HepG2 (cell line): ENCODE results near the gene CYTH1. TPM values are rescaled to one million over a fixed set of nuclear protein-coding genes. Genes with fewer than 3 reads are reported as not detected.

ENCODE experiments used
- ATAC-seq: fragments of 200-7000 bp; cut with Tn5 transposase; 3 replicates; pipeline ENCODE4 v1.9.1; 2020; ENCODE audit warnings: mild to moderate bottlenecking, moderate library complexity
- BruUV-seq: library from RNA; stranded (reverse); fragments of 400-500 nt; replicated peaks from 2 replicates; lab custom pipeline; 2021; lab: Mats Ljungman, UMichigan
- CTCF ChIA-PET: fragments of 300-600 bp; formaldehyde crosslinking; extraction: SDS; loops from one replicate; lab custom pipeline; 2021; ENCODE audit warnings: low total read pairs, inconsistent platforms, low intra/inter-chr PET ratio; lab: Yijun Ruan, JAX
- POLR2A ChIA-PET: fragments of 350-600 bp; sonication (Branson Sonifier 250); formaldehyde crosslinking; loops from one replicate; lab custom pipeline; 2020; ENCODE audit warnings: antibody characterized with exemption, inconsistent platforms; lab: Yijun Ruan, JAX
- DNase-seq: peaks from one replicate; pipeline ENCODE4 v3.0.0-alpha.2; 2015; ENCODE audit warnings: low spot score
- FAIRE-seq: peaks from 3 replicates; lab custom pipeline; 2011; peaks lifted over from hg19 to GRCh38; lab: Jason Lieb, UNC
- H2AFZ ChIP-seq: one replicate; pipeline ENCODE4 v1.6.1; 2011; ENCODE audit warnings: low read length, inconsistent platforms
- H3K27ac ChIP-seq: fragments of 300-600 bp; 3 replicates; pipeline ENCODE4 v1.8.0; 2011; ENCODE audit warnings: mixed run types, mild to moderate bottlenecking, mixed read lengths, low read length, inconsistent platforms; ENCODE audit not compliant: insufficient read depth; ENCODE audit errors: extremely low read length
- H3K27me3 ChIP-seq, 2 experiments: fragments of 200-600 bp in 1 of 2; 2 replicates in 1 of 2; 3 replicates in 1 of 2; pipeline versions ENCODE4 v1.6.0 to v1.8.0; 2011; ENCODE audit warnings: low read length in 2 of 2, mild to moderate bottlenecking in 2 of 2, moderate library complexity in 2 of 2, inconsistent platforms in 1 of 2; ENCODE audit not compliant: insufficient read depth in 2 of 2, control insufficient read depth in 1 of 2
- H3K36me3 ChIP-seq, 2 experiments: fragments of 200-600 bp in 1 of 2; replicated peaks in 1 of 2; 2 replicates in 1 of 2; 3 replicates in 1 of 2; pipeline versions ENCODE4 v1.5.1 to v1.8.0; 2011; ENCODE audit warnings: low read length in 2 of 2, inconsistent platforms in 1 of 2; ENCODE audit not compliant: insufficient read depth in 2 of 2, control insufficient read depth in 1 of 2
- H3K4me1 ChIP-seq: 2 replicates; pipeline ENCODE4 v1.5.1; 2012; ENCODE audit warnings: low read length, inconsistent platforms; ENCODE audit not compliant: insufficient read depth
- H3K4me2 ChIP-seq: 2 replicates; pipeline ENCODE4 v1.6.0; 2011; ENCODE audit warnings: low read depth, low read length, inconsistent platforms
- H3K4me3 ChIP-seq, 3 experiments: fragments of 200-600 bp in 1 of 3; sonication (generic), shearing (Covaris generic) in 1 of 3; replicated peaks in 1 of 3; 2 replicates each; pipeline ENCODE4 v1.5.1; 2011 to 2016; ENCODE audit warnings: low read length in 3 of 3, inconsistent platforms in 2 of 3, low read depth in 2 of 3, mild to moderate bottlenecking in 2 of 3, control low read depth in 1 of 3, mixed read lengths in 1 of 3; ENCODE audit not compliant: insufficient read depth in 1 of 3
- H3K79me2 ChIP-seq: one replicate; pipeline ENCODE4 v1.6.1; 2011; ENCODE audit warnings: low read length, inconsistent platforms; ENCODE audit not compliant: insufficient read depth
- H3K9ac ChIP-seq: 2 replicates; pipeline ENCODE4 v1.6.0; 2011; ENCODE audit warnings: mild to moderate bottlenecking, low read depth, low read length, inconsistent platforms; ENCODE audit not compliant: insufficient read depth
- H3K9me3 ChIP-seq: 2 replicates; pipeline ENCODE4 v1.5.1; 2012; ENCODE audit warnings: mild to moderate bottlenecking, low read length
- H4K20me1 ChIP-seq: 2 replicates; pipeline ENCODE4 v1.6.0; 2011; ENCODE audit warnings: inconsistent platforms, mild to moderate bottlenecking, low read length, moderate library complexity; ENCODE audit not compliant: insufficient read depth
- EEA1 ChIP-seq: sonication (generic); formaldehyde crosslinking; IDR thresholded peaks from 2 replicates; pipeline ENCODE4 v1.5.1; 2020; ENCODE audit warnings: mild to moderate bottlenecking, missing genetic modification reagents, borderline replicate concordance
- EP300 ChIP-seq, 3 experiments: sonication (generic) in 1 of 3; formaldehyde crosslinking in 1 of 3; IDR thresholded peaks; 2 replicates each; pipeline versions ENCODE4 v1.5.1 to v1.6.1; 2011 to 2020; ENCODE audit warnings: low read depth in 2 of 3, low read length in 2 of 3, borderline replicate concordance in 1 of 3, improper control_type of control experiment in 1 of 3, mild to moderate bottlenecking in 1 of 3, missing genetic modification reagents in 1 of 3, moderate library complexity in 1 of 3
- SRSF4 ChIP-seq: fragments of 200-400 bp; formaldehyde crosslinking; IDR thresholded peaks from one replicate; pipeline ENCODE4 v1.6.1; 2018; ENCODE audit warnings: mild to moderate bottlenecking, low read depth, low read length, moderate library complexity; ENCODE audit not compliant: poor library complexity, severe bottlenecking
- TEAD2 ChIP-seq: sonication (generic); formaldehyde crosslinking; IDR thresholded peaks from 2 replicates; pipeline ENCODE4 v1.9.0; 2021; ENCODE audit warnings: missing genetic modification reagents
- XRCC5 ChIP-seq: fragments of 200-400 bp; formaldehyde crosslinking; optimal IDR thresholded peaks from 2 replicates; pipeline ENCODE3; 2017; ENCODE audit warnings: mild to moderate bottlenecking, low read length
- ZNF17 ChIP-seq: sonication (generic); formaldehyde crosslinking; IDR thresholded peaks from 2 replicates; pipeline ENCODE4 v1.5.0; 2020; ENCODE audit warnings: mild to moderate bottlenecking, missing genetic modification reagents
- ZNF605 ChIP-seq: sonication (generic); formaldehyde crosslinking; IDR thresholded peaks from 2 replicates; pipeline ENCODE4 v1.8.0; 2022; ENCODE audit warnings: mild to moderate bottlenecking, missing genetic modification reagents
- ZNF703 ChIP-seq: sonication (generic); formaldehyde crosslinking; IDR thresholded peaks from 2 replicates; pipeline ENCODE4 v1.5.1; 2020; ENCODE audit warnings: missing genetic modification reagents, mild to moderate bottlenecking, moderate library complexity, borderline replicate concordance
- ZNF850 ChIP-seq: sonication (generic); formaldehyde crosslinking; conservative IDR thresholded peaks from 2 replicates; pipeline ENCODE4 v1.9.0; 2021; ENCODE audit warnings: mild to moderate bottlenecking, missing genetic modification reagents
- WGBS: methylation state at CpG from one replicate; pipeline ENCODE4 v1.1.6; 2017; ENCODE audit warnings: low lambda C conversion rate; 5-methylcytosine and 5-hydroxymethylcytosine counted together
- in situ Hi-C: cut with HindIII; loops from 2 replicates; pipeline ENCODE4 v1.10.0; 2017; ENCODE audit warnings: low pct_unique_long_range_greater_than_20kb; ENCODE audit not compliant: extremely low pct_ligation_motif_present
- intact Hi-C: fragments of 100-400 bp; cut with micrococcal nuclease; formaldehyde crosslinking; loops from one replicate; pipeline ENCODE4 v1.10.0; 2022; ENCODE audit not compliant: unreplicated experiment
- polyA plus RNA-seq, 8 experiments: library from polyadenylated mRNA; depleted of rRNA in 3 of 8; stranded (reverse) in 7 of 8; unstranded in 1 of 8; fragments of >200 nt; fragmentation: Illumina TruSeq in 4 of 8; extraction: Trizol in 4 of 8; gene quantifications; 2 replicates each; pipeline versions ENCODE4 v1.2.1 to v1.2.3, GENCODE V29; 2011 to 2016; ENCODE audit warnings: low read depth in 4 of 8, missing spikeins in 1 of 8, mixed read lengths in 1 of 8; ENCODE audit not compliant: insufficient read depth in 1 of 8
- total RNA-seq, 5 experiments: library from RNA; depleted of rRNA; stranded (reverse); fragments of >200 nt; fragmentation: Illumina TruSeq; extraction: Trizol; gene quantifications; 2 replicates each; pipeline ENCODE4 v1.2.3, GENCODE V29; 2016; ENCODE audit warnings: low read depth in 1 of 5

The CYTH1 gene
- total and polyA plus RNA-seq, 2 of the 13 experiments (the other 11 are each of a cell fraction or from before 2014, with no cell fraction given): 20.1 to 48.9 TPM

GRCh38 chr17:78694805-78695531 lies 87.1 kb downstream of the CYTH1 start:
- POLR2A ChIA-PET: no interaction called here
- H3K4me2 ChIP-seq: no peak overlapping the region
- H3K36me3 ChIP-seq: peaks cover 15 to 81% of the 10 kb centered on the region in 2 experiments
- CTCF ChIA-PET: no interaction called here
- FAIRE-seq (no peak), DNase-seq (no peak), ATAC-seq (no peak)
- no peak for TF ChIP-seq ZNF703
- TF ChIP-seq ZNF605 (CRISPR knock-in tag): no peak
- no peak for TF ChIP-seq XRCC5
- TF ChIP-seq EEA1 (CRISPR knock-in tag): no peak
- TF ChIP-seq EP300 (IDR thresholded peaks at IDR 0.05; ENCODE audit: low read depth in 2 of 2, low read length in 2 of 2): no peak
- no peak for TF ChIP-seq EP300 (CRISPR knock-in tag; IDR thresholded peaks at IDR 0.05; ENCODE audit: borderline replicate concordance)
- TF ChIP-seq ZNF850: no peak
- TF ChIP-seq TEAD2: no peak
- no peak for TF ChIP-seq ZNF17 (CRISPR knock-in tag)
- no peak for TF ChIP-seq SRSF4
- no peak overlapping the region for H2AFZ ChIP-seq
- no peaks in the 10 kb centered on the region for H3K27me3 ChIP-seq
- H3K9ac ChIP-seq: no peak overlapping the region
- BruUV-seq: no TSS peak
- no peaks in the 10 kb centered on the region for H4K20me1 ChIP-seq
- no peak overlapping the region for H3K4me3 ChIP-seq
- no peaks in the 10 kb centered on the region for H3K9me3 ChIP-seq
- H3K79me2 ChIP-seq: no peaks in the 10 kb centered on the region
- WGBS: 97% methylated on average over 16 of the region's 16 CpGs
- H3K4me1 ChIP-seq: no peaks in the 10 kb centered on the region
- in situ Hi-C loops: no loop called here
- no peak overlapping the region for H3K27ac ChIP-seq
- intact Hi-C loops: no loop called here
